ENCODE data around the gene NBPF6. TPM values are rescaled to one million over a fixed set of nuclear protein-coding genes. Genes with fewer than 3 reads are reported as not detected.
"Not testable (repeated sequence)": the region's sequence is repeated elsewhere in the genome, so short reads cannot be mapped to it uniquely, and the experiment has no call there.

Gene NBPF6
- total and polyA plus RNA-seq, 5 donors from 2014 or later, result not detected

- H3K4me3 ChIP-seq (ENCODE audit: low read depth, low read length); H3K27ac Mint-ChIP-seq; H3K4me1 ChIP-seq (ENCODE audit: control insufficient read depth, insufficient read depth, low read length, poor library complexity, severe bottlenecking); H3K36me3 Mint-ChIP-seq; ATAC-seq (ENCODE audit: low read depth in 2 of 2); DNase-seq; H3K27ac ChIP-seq (ENCODE audit: insufficient read depth, low read length, poor library complexity, severe bottlenecking); H3K4me1 Mint-ChIP-seq; H3K36me3 ChIP-seq (ENCODE audit: control insufficient read depth, insufficient read depth, low read length); H3K27me3 ChIP-seq (ENCODE audit: control insufficient read depth, insufficient read depth, low read length); H3K4me3 Mint-ChIP-seq: not testable (repeated sequence)
- Mint-ChIP-seq H3K27me3 (peaks cover 31% of the 10 kb centered on the region), H3K9me3 (peaks cover 0 to 10% (median 0%) of the 10 kb centered on the region in 7 donors)
- H3K9me3 ChIP-seq (ENCODE audit: control insufficient read depth in 2 of 2, low read length in 2 of 2), result peaks cover 7 to 11% of the 10 kb centered on the region in 2 experiments
Measured at GRCh38 chr1:108513914-108514313, 63.8 kb downstream of the NBPF6 start.

- H3K27me3 Mint-ChIP-seq, result peaks cover 20% of the 10 kb centered on the region
- H3K27me3 ChIP-seq (ENCODE audit: control insufficient read depth, insufficient read depth, low read length); H3K4me1 ChIP-seq (ENCODE audit: control insufficient read depth, insufficient read depth, low read length, poor library complexity, severe bottlenecking); DNase-seq; H3K4me3 Mint-ChIP-seq; H3K36me3 ChIP-seq (ENCODE audit: control insufficient read depth, insufficient read depth, low read length); H3K36me3 Mint-ChIP-seq; H3K4me3 ChIP-seq (ENCODE audit: low read depth, low read length); H3K9me3 ChIP-seq (ENCODE audit: control insufficient read depth in 2 of 2, low read length in 2 of 2); H3K4me1 Mint-ChIP-seq; ATAC-seq (ENCODE audit: low read depth in 2 of 2); H3K27ac ChIP-seq (ENCODE audit: insufficient read depth, low read length, poor library complexity, severe bottlenecking); H3K27ac Mint-ChIP-seq; H3K9me3 Mint-ChIP-seq: not testable (repeated sequence)
Measured at GRCh38 chr1:108517301-108517897, 67.3 kb downstream of the NBPF6 start.

Other genes with a start within 250 kb of the NBPF6 start
- gene SLC25A24, start 250.0 kb upstream of the NBPF6 start, total RNA-seq, result 15.6 TPM
- gene SLC25A24, start 250.0 kb upstream of the NBPF6 start, polyA plus RNA-seq, result 10 to 100 TPM; 14.7 to 26.7 (median 22.8) TPM
- gene NBPF4, start 206.3 kb upstream of the NBPF6 start, total RNA-seq, result not detected
- not detected for gene NBPF4, start 206.3 kb upstream of the NBPF6 start, polyA plus RNA-seq
- gene EEIG2, start 109.8 kb downstream of the NBPF6 start, total RNA-seq, result 14.3 TPM
- gene EEIG2, start 109.8 kb downstream of the NBPF6 start, polyA plus RNA-seq, result 1 to 10 TPM in 2 of 4 donors, under 1 TPM in 2; 0.43 to 2.0 (median 1.3) TPM
- 7.8 TPM for gene HENMT1, start 210.8 kb downstream of the NBPF6 start, total RNA-seq
- gene HENMT1, start 210.8 kb downstream of the NBPF6 start, polyA plus RNA-seq, result 10 to 100 TPM; 23.6 to 36.1 (median 29.8) TPM
- 132 TPM for gene PRPF38B, start 242.0 kb downstream of the NBPF6 start, total RNA-seq
- gene PRPF38B, start 242.0 kb downstream of the NBPF6 start, polyA plus RNA-seq, result 10 to 100 TPM; 18.9 to 31.4 (median 20.2) TPM